ENCODE data around the gene HRG.

The HRG gene

GRCh38 chr3:186722457-186722856, 56.6 kb downstream of the HRG start:
- Mint-ChIP-seq H3K4me1 (no peaks in the 10 kb centered on the region), H3K27me3 (peaks cover 1% of the 10 kb centered on the region), H3K9me3 (no peaks in the 10 kb centered on the region), H3K36me3 (no peaks in the 10 kb centered on the region), H3K4me3 (no peak overlapping the region), H3K27ac (no peak overlapping the region)

GRCh38 chr3:186724911-186725310, 59.1 kb downstream of the HRG start:
- H3K36me3 Mint-ChIP-seq: no peaks in the 10 kb centered on the region

More at GRCh38 chr3:186724911-186725310, 59.1 kb downstream of the HRG start:
- Mint-ChIP-seq H3K4me1 (no peaks in the 10 kb centered on the region), H3K27ac (no peak overlapping the region), H3K9me3 (no peaks in the 10 kb centered on the region), H3K4me3 (no peak overlapping the region), H3K27me3 (peaks cover 1% of the 10 kb centered on the region)
